ENCODE results near the gene MSI2.

DNA sequence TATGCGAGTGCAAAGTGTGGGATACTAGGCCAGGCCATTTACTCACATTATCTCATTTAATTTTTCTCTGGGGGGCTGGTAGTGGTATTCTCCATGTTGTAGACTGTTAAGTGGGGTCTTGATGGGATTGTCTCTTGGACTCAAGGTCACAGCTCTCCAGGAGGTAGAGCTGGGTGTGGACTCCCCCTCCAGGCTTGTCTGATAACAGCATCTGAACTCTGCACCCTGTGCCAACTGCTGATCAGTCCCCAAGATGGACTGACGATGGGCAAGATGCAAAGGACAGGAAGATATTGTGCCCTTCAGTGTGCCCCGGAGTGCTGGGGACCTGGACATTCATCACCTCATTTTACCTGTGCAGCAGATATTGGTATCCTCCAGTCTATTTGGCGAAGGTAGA, 147.8 kb downstream of the MSI2 start:
- TF ChIP-seq, protein P1, sequence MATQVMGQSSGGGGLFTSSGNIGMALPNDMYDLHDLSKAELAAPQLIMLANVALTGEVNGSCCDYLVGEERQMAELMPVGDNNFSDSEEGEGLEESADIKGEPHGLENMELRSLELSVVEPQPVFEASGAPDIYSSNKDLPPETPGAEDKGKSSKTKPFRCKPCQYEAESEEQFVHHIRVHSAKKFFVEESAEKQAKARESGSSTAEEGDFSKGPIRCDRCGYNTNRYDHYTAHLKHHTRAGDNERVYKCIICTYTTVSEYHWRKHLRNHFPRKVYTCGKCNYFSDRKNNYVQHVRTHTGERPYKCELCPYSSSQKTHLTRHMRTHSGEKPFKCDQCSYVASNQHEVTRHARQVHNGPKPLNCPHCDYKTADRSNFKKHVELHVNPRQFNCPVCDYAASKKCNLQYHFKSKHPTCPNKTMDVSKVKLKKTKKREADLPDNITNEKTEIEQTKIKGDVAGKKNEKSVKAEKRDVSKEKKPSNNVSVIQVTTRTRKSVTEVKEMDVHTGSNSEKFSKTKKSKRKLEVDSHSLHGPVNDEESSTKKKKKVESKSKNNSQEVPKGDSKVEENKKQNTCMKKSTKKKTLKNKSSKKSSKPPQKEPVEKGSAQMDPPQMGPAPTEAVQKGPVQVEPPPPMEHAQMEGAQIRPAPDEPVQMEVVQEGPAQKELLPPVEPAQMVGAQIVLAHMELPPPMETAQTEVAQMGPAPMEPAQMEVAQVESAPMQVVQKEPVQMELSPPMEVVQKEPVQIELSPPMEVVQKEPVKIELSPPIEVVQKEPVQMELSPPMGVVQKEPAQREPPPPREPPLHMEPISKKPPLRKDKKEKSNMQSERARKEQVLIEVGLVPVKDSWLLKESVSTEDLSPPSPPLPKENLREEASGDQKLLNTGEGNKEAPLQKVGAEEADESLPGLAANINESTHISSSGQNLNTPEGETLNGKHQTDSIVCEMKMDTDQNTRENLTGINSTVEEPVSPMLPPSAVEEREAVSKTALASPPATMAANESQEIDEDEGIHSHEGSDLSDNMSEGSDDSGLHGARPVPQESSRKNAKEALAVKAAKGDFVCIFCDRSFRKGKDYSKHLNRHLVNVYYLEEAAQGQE (IDR thresholded peaks at IDR 0.05; ENCODE audit: low read depth), result no peak
- TF ChIP-seq NFIC (IDR thresholded peaks at IDR 0.05), result no peak
- no peak for TF ChIP-seq TAF1 (IDR thresholded peaks at IDR 0.05; ENCODE audit: low read depth)
- TF ChIP-seq RAD21 (IDR thresholded peaks at IDR 0.05; ENCODE audit: low read depth), result no peak
- TF ChIP-seq, protein P2, sequence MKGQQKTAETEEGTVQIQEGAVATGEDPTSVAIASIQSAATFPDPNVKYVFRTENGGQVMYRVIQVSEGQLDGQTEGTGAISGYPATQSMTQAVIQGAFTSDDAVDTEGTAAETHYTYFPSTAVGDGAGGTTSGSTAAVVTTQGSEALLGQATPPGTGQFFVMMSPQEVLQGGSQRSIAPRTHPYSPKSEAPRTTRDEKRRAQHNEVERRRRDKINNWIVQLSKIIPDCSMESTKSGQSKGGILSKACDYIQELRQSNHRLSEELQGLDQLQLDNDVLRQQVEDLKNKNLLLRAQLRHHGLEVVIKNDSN (IDR thresholded peaks at IDR 0.05), result no peak
- TF ChIP-seq CEBPB (IDR thresholded peaks at IDR 0.05), result no peak
- TF ChIP-seq, protein P3, sequence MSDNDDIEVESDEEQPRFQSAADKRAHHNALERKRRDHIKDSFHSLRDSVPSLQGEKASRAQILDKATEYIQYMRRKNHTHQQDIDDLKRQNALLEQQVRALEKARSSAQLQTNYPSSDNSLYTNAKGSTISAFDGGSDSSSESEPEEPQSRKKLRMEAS (IDR thresholded peaks at IDR 0.05), result no peak
- TF ChIP-seq TCF12 (IDR thresholded peaks at IDR 0.05; ENCODE audit: low read depth), result no peak
- TF ChIP-seq EP300 (IDR thresholded peaks at IDR 0.05; ENCODE audit: borderline replicate concordance), result no peak
- no peak for TF ChIP-seq YY1 (IDR thresholded peaks at IDR 0.05; ENCODE audit: low read depth)

All from Ishikawa (cell line).